Activated naive CD4-positive, alpha-beta T cell treated with Interleukin-2 at 50 U/mL for 16 hours (primary cell): Measurements from ENCODE around the gene NLGN1.
"Not testable (repeated sequence)": the region's sequence is repeated elsewhere in the genome, so short reads cannot be mapped to it uniquely, and the experiment has no call there.

Experiments
- DNase-seq: peaks from one replicate; pipeline ENCODE4 v3.0.0-alpha.2; 2020

The NLGN1 gene

GRCh38 chr3:173568623-173569022 lies 171.1 kb downstream of the NLGN1 start:
- DNase-seq = no peak

DNA sequence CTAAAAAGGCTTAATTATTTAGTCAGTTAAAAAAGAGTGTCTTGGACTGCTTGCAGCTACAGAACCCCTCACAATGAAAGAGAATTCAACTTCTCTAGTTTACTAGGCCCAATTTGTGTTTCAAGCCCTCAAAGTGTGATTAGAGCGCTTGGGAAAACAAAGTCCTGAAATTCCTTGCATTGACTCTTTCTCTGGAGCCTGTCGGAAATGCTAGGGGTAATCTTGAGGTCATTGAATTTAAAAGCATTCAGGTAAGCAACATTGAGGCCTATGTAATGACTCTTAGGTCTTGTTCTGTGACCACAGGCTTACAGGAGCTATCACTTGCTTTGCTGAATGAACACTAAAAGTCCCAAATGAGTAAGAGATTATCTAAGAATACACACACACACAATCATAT lies 186.0 kb downstream of the NLGN1 start:
- DNase-seq = no peak

DNA sequence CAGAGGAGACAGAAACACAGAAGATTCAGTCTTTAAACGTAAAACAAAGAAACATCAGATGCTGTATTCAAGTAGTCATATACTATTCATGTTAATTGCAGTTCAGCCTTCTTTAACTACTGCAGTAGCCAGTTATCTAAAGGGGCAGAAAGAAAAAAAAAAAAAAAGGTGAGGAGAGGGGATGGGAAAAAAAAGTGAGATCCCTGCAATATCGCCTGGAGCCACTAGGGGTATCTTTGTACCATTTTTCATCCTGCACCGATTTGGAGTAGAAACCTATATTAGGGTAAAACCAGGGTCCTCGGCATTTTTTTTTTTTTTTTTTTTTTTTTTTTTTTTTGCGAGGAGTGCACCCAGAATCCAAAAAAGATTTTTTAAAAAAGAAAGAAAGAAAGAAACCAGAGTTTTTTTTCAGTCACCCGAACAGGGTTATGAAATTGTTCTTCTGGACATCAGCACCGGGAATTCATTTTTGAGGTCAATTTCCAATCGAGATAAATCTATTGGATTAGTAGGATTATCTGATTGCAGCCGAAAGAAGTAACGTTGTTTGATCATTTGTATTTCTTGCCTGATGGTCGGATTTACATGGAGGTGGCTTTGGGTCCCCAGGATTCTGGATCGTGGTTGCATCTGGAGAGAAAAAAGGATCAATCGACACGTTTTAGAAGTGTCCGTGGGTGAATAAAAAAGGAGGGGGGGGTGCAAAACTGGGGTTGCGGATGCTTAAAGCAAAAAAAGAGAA lies 186.7 kb downstream of the NLGN1 start:
- no peak for DNase-seq

GRCh38 chr3:173584838-173585831 lies 187.6 kb downstream of the NLGN1 start:
- DNase-seq = no peak

GRCh38 chr3:173586166-173586565 lies 188.6 kb downstream of the NLGN1 start:
- DNase-seq = no peak

GRCh38 chr3:173587055-173587454 lies 189.5 kb downstream of the NLGN1 start:
- DNase-seq = no peak

- DNase-seq = no peak
Measured at GRCh38 chr3:173588556-173588955, 191.0 kb downstream of the NLGN1 start.

- no peak for DNase-seq
Measured at GRCh38 chr3:173589116-173589515, 191.6 kb downstream of the NLGN1 start.

GRCh38 chr3:173591401-173591800 lies 193.9 kb downstream of the NLGN1 start:
- no peak for DNase-seq

GRCh38 chr3:173594881-173595280 lies 197.3 kb downstream of the NLGN1 start:
- not testable (repeated sequence) for DNase-seq

DNA sequence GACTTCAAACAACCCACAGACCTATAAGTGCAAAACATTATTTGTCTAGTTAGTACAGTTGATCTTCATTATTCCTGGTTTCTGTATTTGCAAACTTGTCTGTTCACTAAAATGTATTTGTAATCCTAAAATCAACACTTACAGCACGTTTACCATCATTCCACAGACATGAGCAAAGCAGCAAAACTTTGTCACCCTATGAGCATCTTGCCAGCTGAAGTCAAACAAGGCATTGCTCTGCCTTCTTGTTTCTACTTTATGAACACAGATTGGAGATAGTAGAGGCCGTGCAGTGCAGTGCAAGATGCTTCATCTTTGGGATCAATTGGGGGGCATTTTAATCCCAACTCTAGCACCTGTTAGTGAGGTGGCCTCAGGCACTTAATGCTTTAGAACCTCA lies 202.1 kb downstream of the NLGN1 start:
- DNase-seq = no peak

- DNase-seq = no peak
Measured at GRCh38 chr3:173614522-173614921, 217.0 kb downstream of the NLGN1 start.

- no peak for DNase-seq
Measured at GRCh38 chr3:173615661-173616060, 218.1 kb downstream of the NLGN1 start.

DNA sequence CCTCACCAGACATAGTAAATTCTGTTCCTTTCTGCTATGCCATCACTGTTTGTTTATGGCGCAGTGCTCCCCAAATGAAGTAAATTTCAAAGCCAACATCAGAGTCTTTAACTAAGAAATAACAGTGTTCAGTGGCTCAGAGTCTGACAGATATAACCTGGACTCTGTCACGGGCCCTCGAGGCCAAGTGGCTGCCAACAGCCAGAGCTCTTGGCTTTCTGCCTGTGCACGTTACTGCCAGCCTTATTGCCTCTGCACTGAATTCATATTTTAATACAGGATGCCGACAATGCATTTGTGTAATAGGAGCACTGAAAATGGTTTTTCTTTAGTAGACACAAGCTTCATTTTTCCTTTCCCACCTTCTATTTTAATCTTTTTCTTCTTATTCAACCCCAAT lies 219.9 kb downstream of the NLGN1 start:
- DNase-seq = no peak

- no peak for DNase-seq
Measured at GRCh38 chr3:173618148-173618547, 220.6 kb downstream of the NLGN1 start.

DNA sequence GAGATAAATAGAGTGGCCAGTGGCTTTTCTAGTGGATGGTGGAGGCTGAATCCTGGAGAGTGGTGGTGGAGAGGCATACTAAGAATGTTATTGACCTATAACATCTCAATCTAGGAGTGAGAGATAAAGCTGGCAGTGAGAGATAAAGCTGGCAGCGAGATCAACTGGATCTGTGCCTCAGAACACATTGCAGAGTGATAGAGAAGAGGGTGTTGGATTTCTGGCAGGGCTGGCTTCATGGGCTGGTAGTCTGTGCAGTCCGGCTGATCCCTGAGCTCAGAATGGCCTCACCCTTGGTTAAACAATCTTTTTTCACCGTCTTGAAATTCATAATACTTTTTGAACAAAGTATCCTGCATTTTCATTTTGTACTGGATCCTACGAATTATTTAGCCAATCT lies 221.2 kb downstream of the NLGN1 start:
- no peak for DNase-seq

- DNase-seq = no peak
Measured at GRCh38 chr3:173622166-173622565, 224.6 kb downstream of the NLGN1 start.

DNA sequence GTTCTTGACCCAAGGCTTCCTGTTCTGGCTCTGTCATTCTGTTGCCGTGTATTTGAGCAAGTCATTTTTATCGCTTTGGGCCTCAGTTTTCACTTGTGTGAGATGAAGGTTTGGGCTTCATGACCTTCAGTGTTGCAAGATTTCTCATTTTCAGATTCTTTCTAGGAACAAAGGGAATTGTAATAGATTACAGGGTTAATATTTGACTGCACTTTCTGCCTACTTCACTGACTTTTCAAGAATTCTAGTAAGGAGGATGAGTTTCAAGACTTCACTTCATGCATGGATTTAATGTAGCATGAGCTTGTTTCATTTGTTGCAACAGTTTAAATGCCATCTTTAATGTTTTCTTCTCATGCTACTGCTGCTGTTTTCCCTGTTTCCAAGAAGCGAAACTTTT lies 226.5 kb downstream of the NLGN1 start:
- DNase-seq = no peak

DNA sequence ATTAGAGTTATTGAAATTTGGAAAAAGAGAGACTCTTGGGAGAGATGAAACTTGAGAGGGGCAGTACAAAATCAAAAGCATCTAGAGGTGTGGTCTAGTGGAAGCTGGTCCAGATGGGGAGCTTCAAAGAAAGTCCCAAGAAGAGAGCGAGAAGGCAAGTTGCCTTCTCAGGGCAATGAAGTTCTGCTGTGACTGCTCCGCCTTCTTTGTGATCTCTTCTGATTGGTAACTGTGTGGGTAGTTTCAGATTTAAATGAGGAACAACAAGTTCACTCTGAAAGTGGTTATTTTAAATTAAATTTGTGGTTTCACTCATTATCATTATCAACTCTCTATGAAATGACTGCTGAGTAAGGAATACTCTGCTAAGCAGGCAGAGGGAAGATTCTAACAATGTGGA lies 233.3 kb downstream of the NLGN1 start:
- DNase-seq = no peak

DNA sequence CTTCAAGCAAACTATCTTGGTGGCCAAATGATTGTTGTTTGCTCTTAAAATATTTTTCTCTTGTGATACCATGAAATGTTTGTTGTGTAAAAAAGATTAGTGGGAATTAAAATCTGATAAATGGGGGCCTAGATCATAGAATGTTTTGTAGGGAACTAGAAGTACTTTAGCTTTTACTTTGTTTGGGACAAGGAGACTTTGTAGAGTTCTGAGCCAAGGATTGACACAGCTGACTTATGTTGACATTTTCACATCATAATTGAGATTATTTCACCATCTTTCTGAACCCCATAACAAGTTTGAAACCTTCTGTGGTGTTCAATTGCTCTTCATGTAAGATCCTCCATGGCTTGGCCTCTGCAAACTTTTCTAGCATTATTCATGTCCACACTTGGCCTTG lies 235.4 kb downstream of the NLGN1 start:
- DNase-seq = no peak

- DNase-seq = no peak
Measured at GRCh38 chr3:173635826-173636225, 238.3 kb downstream of the NLGN1 start.

DNA sequence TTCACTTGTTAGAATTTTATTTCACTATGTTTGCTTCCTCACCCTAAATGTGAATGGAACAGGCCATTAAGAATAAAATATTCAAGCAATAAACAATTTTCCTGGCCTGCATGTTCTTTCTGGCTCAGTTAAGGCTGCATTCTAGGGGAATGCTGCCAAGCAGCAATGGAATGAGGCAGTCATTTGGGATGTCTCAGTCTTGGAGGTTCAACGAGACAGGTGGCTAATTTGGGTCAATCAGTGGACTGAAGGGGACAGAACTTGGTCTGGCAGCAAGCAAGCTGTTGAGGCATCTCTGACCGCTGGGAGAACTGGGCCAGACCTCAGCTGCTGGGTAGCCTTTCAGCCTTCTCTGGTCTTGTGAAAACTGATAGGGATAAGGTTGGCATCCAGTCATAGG lies 241.6 kb downstream of the NLGN1 start:
- no peak for DNase-seq

DNA sequence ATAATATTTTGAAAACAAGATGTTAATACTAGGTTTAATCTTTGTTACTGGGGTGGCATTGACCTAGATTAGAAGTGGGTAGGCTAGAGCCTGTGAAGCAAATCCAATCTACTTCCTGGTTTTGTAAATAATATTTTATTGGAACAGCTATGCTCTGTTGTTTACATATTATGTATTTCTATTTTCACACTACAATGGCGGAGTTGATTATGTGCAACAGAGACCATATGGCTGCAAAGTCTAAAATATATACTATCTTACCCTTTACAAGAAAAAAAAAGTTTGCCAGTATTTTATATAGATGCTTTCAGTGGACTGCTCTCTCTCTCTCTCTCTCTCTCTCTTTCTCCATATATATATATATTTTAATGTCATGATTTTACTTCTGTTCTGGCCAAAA lies 244.2 kb downstream of the NLGN1 start:
- DNase-seq = no peak
